ENCODE measurements around the gene CAMTA1.

Gene CAMTA1

GRCh38 chr1:7103361-7103782 lies 318.1 kb downstream of the CAMTA1 start:
- Histone ChIP-seq H3K4me1 (ENCODE audit: insufficient read depth, low read length) (no peaks in the 10 kb centered on the region), H3K27me3 (ENCODE audit: insufficient read depth, low read length) (no peaks in the 10 kb centered on the region), H3K27ac (ENCODE audit: low read length) (no peak overlapping the region), H3K9me3 (ENCODE audit: insufficient read depth, low read depth, low read length) (no peaks in the 10 kb centered on the region), H3K4me3 (ENCODE audit: low read length) (no peak overlapping the region), H3K36me3 (ENCODE audit: insufficient read depth, low read depth, low read length) (no peaks in the 10 kb centered on the region), H3K9ac (ENCODE audit: low read depth, low read length) (no peak overlapping the region)

DNA sequence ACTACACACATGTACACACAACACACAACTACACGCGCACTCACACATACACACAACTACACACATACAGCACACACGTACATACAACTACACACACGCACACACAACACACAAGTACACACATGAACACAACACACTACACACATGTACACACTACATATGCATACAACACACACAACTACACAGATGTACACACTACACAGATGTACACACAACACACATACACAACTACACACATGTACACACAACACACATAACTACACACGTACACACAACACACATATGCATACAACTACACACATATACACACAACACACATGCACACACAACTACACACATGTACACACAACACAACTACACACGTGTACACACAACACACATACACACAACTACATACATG lies 318.6 kb downstream of the CAMTA1 start:
- Histone ChIP-seq H3K4me3 (ENCODE audit: low read length) (no peak overlapping the region), H3K9ac (ENCODE audit: low read depth, low read length) (no peak overlapping the region), H3K4me1 (ENCODE audit: insufficient read depth, low read length) (no peaks in the 10 kb centered on the region), H3K9me3 (ENCODE audit: insufficient read depth, low read depth, low read length) (no peaks in the 10 kb centered on the region), H3K36me3 (ENCODE audit: insufficient read depth, low read depth, low read length) (no peaks in the 10 kb centered on the region), H3K27me3 (ENCODE audit: insufficient read depth, low read length) (no peaks in the 10 kb centered on the region), H3K27ac (ENCODE audit: low read length) (no peak overlapping the region)

GRCh38 chr1:7104339-7104738 lies 319.1 kb downstream of the CAMTA1 start:
- H3K9me3 ChIP-seq (ENCODE audit: insufficient read depth, low read depth, low read length): no peaks in the 10 kb centered on the region
- no peak overlapping the region for H3K4me3 ChIP-seq (ENCODE audit: low read length)
- H3K27me3 ChIP-seq (ENCODE audit: insufficient read depth, low read length): no peaks in the 10 kb centered on the region
- no peaks in the 10 kb centered on the region for H3K4me1 ChIP-seq (ENCODE audit: insufficient read depth, low read length)
- no peak overlapping the region for H3K27ac ChIP-seq (ENCODE audit: low read length)
- H3K9ac ChIP-seq (ENCODE audit: low read depth, low read length): no peak overlapping the region
- H3K36me3 ChIP-seq (ENCODE audit: insufficient read depth, low read depth, low read length): no peaks in the 10 kb centered on the region

DNA sequence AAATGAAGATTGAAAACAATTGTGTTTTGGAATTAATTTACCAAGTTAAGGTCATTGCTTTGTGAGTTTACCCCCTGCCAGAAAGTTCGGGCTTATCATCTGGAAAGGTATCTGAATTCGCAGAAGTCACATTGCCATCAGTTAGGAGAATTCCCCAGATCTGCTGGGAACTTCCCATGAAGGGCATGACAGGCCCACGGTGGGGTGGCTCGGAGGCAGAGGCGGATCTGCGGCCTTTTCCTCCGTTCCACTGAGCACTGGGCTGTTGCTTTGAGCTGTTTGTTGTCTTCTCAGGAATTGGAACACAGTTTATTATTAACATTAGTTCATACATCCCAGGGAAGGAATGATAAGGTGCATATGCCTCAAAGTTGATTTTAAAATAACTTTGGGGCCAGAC lies 320.0 kb downstream of the CAMTA1 start:
- H3K9ac ChIP-seq (ENCODE audit: low read depth, low read length): no peak overlapping the region
- no peaks in the 10 kb centered on the region for H3K4me1 ChIP-seq (ENCODE audit: insufficient read depth, low read length)
- no peaks in the 10 kb centered on the region for H3K36me3 ChIP-seq (ENCODE audit: insufficient read depth, low read depth, low read length)
- H3K27me3 ChIP-seq (ENCODE audit: insufficient read depth, low read length): no peaks in the 10 kb centered on the region
- no peak overlapping the region for H3K27ac ChIP-seq (ENCODE audit: low read length)
- H3K9me3 ChIP-seq (ENCODE audit: insufficient read depth, low read depth, low read length): no peaks in the 10 kb centered on the region
- no peak overlapping the region for H3K4me3 ChIP-seq (ENCODE audit: low read length)

- H3K4me1 ChIP-seq (ENCODE audit: insufficient read depth, low read length): no peaks in the 10 kb centered on the region
- H3K27me3 ChIP-seq (ENCODE audit: insufficient read depth, low read length): no peaks in the 10 kb centered on the region
- H3K9me3 ChIP-seq (ENCODE audit: insufficient read depth, low read depth, low read length): no peaks in the 10 kb centered on the region
- no peak overlapping the region for H3K27ac ChIP-seq (ENCODE audit: low read length)
- no peak overlapping the region for H3K9ac ChIP-seq (ENCODE audit: low read depth, low read length)
- no peaks in the 10 kb centered on the region for H3K36me3 ChIP-seq (ENCODE audit: insufficient read depth, low read depth, low read length)
- no peak overlapping the region for H3K4me3 ChIP-seq (ENCODE audit: low read length)
Measured at GRCh38 chr1:7106442-7107108, 321.3 kb downstream of the CAMTA1 start.

DNA sequence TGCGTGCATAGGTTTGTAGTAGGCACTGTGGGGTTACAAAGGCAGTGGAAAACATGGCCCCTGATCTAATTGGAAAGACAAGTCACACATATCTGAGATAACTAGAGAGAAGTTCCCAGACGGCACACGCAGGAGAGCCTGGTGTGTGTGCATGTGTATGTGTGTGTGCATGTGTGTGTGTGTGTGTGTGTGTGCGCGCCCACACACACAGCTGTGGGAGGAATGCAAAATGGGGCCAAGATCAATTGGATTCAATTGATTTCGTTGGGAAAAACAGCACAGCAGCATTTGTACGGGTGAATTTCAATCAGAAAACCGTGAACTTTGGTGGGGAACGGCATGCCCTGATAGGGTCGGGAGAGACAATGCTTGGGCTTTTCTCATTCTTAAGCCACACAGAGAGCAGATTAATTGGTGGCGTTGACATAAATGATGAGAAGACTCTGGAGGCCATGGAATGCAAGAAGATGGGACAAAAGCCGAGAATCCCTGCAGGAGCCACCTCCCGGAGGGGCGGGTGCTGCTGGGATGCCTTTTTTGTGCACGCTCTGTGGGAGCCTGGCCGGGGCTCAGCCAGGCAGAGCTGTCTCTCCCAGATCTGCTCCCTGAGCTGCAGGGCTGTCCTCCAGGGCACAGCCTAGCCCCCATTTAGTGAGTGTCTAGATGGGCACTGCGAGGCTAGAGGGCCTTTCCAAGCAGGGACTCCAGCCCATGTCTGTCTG lies 322.0 kb downstream of the CAMTA1 start:
- Histone ChIP-seq H3K9ac (ENCODE audit: low read depth, low read length) (no peak overlapping the region), H3K27me3 (ENCODE audit: insufficient read depth, low read length) (no peaks in the 10 kb centered on the region), H3K4me3 (ENCODE audit: low read length) (no peak overlapping the region), H3K9me3 (ENCODE audit: insufficient read depth, low read depth, low read length) (no peaks in the 10 kb centered on the region), H3K27ac (ENCODE audit: low read length) (no peak overlapping the region), H3K36me3 (ENCODE audit: insufficient read depth, low read depth, low read length) (no peaks in the 10 kb centered on the region), H3K4me1 (ENCODE audit: insufficient read depth, low read length) (no peaks in the 10 kb centered on the region)

GRCh38 chr1:7108251-7108650 lies 323.0 kb downstream of the CAMTA1 start:
- Histone ChIP-seq H3K4me3 (ENCODE audit: low read length) (no peak overlapping the region), H3K4me1 (ENCODE audit: insufficient read depth, low read length) (no peaks in the 10 kb centered on the region), H3K27me3 (ENCODE audit: insufficient read depth, low read length) (no peaks in the 10 kb centered on the region), H3K27ac (ENCODE audit: low read length) (no peak overlapping the region), H3K36me3 (ENCODE audit: insufficient read depth, low read depth, low read length) (no peaks in the 10 kb centered on the region), H3K9ac (ENCODE audit: low read depth, low read length) (no peak overlapping the region), H3K9me3 (ENCODE audit: insufficient read depth, low read depth, low read length) (no peaks in the 10 kb centered on the region)

DNA sequence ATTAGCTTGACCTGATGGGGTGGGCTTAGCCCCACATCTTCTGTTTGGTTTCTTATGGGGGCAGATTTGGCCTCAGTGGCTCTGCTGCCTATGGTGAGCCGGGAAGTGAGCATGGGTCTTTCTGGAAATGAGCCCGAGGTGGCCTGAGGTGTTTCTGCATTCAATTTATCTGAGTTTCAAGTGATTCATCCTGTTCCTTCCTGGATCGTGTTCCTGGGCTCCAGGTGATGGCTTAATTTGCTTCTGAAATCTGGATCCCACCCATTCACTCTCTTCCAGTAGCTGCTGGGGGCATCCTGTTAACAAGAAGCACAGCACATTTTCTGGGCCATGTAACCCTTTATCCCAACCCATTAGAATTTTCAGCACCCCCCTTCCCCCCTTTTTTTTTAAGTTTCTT lies 324.6 kb downstream of the CAMTA1 start:
- H3K27me3 ChIP-seq (ENCODE audit: insufficient read depth, low read length): no peaks in the 10 kb centered on the region

DNA sequence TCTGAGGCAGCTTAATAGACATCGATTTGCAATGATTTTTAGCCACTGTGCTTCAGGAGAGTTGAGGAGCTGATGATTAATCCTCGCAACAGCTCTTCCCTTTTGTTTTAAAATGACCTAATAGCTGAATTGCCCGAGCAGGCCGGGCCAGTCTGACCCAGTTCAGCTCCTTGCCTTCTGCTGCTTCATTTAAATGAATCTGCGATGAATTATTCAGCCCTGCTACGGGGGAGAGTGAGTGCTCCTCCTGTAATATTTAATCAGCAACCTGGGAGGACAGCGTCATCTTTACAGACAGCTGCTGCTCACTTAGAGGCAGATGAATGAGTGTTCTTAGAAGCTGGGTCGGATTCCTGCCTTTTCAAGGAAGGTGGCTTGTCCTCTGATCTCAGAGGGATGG lies 325.1 kb downstream of the CAMTA1 start:
- Histone ChIP-seq H3K9ac (ENCODE audit: low read depth, low read length) (no peak overlapping the region), H3K27me3 (ENCODE audit: insufficient read depth, low read length) (no peaks in the 10 kb centered on the region), H3K27ac (ENCODE audit: low read length) (no peak overlapping the region), H3K9me3 (ENCODE audit: insufficient read depth, low read depth, low read length) (no peaks in the 10 kb centered on the region), H3K36me3 (ENCODE audit: insufficient read depth, low read depth, low read length) (no peaks in the 10 kb centered on the region), H3K4me1 (ENCODE audit: insufficient read depth, low read length) (no peaks in the 10 kb centered on the region), H3K4me3 (ENCODE audit: low read length) (no peak overlapping the region)

More for the DNA sequence above, 324.6 kb downstream of the CAMTA1 start:
- Histone ChIP-seq H3K27ac (ENCODE audit: low read length) (no peak overlapping the region), H3K9ac (ENCODE audit: low read depth, low read length) (no peak overlapping the region), H3K4me3 (ENCODE audit: low read length) (no peak overlapping the region), H3K36me3 (ENCODE audit: insufficient read depth, low read depth, low read length) (no peaks in the 10 kb centered on the region), H3K4me1 (ENCODE audit: insufficient read depth, low read length) (no peaks in the 10 kb centered on the region), H3K9me3 (ENCODE audit: insufficient read depth, low read depth, low read length) (no peaks in the 10 kb centered on the region)

DNA sequence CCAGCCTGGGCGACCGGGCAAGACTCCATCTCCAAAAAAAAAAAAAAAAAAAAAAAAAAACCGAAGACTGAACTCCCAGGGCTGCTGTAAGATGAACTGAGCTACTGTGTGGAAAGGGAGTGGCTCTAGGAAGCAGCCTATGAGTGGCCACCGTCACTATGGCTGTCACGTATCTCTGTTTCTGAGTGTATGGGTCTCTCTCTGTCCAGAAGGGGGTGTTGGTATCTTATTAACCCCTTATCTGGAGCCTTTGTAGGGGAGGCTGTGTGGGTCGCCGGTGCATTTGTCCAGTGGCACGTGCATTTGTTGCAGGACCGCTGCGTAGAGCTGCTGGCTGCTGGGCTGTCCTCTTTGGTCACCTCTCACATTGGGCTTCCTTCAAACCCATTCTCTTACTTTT lies 326.6 kb downstream of the CAMTA1 start:
- no peaks in the 10 kb centered on the region for H3K4me1 ChIP-seq (ENCODE audit: insufficient read depth, low read length)

DNA sequence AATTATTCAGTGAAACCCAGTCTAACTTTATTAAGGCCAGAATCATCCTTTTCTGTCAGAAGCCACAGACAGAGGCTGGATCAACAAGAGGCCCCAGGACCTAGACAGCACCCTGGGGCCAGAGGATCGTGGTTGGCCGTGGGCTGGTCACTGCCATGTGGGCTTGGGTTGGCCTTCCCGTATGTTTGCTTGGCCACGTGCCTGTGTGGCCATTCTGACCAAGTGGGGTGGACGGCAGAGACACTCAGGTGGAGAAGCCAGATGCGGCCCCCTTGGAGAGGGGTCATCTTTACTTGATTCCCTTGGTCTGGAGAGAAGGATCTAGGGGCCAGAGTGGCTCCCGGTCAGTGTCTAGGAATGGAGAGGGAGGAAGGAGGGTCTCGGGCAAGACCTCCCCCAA lies 327.9 kb downstream of the CAMTA1 start:
- no peak overlapping the region for H3K9ac ChIP-seq (ENCODE audit: low read depth, low read length)
- no peaks in the 10 kb centered on the region for H3K27me3 ChIP-seq (ENCODE audit: insufficient read depth, low read length)
- no peak overlapping the region for H3K4me3 ChIP-seq (ENCODE audit: low read length)
- peaks cover 8% of the 10 kb centered on the region; the same call in 1 of the 2 replicates for H3K4me1 ChIP-seq (ENCODE audit: insufficient read depth, low read length)
- no peak overlapping the region for H3K27ac ChIP-seq (ENCODE audit: low read length)
- H3K9me3 ChIP-seq (ENCODE audit: insufficient read depth, low read depth, low read length): no peaks in the 10 kb centered on the region
- no peaks in the 10 kb centered on the region for H3K36me3 ChIP-seq (ENCODE audit: insufficient read depth, low read depth, low read length)

More for the DNA sequence above, 326.6 kb downstream of the CAMTA1 start:
- Histone ChIP-seq H3K9ac (ENCODE audit: low read depth, low read length) (no peak overlapping the region), H3K36me3 (ENCODE audit: insufficient read depth, low read depth, low read length) (no peaks in the 10 kb centered on the region), H3K27ac (ENCODE audit: low read length) (no peak overlapping the region), H3K9me3 (ENCODE audit: insufficient read depth, low read depth, low read length) (no peaks in the 10 kb centered on the region), H3K27me3 (ENCODE audit: insufficient read depth, low read length) (no peaks in the 10 kb centered on the region), H3K4me3 (ENCODE audit: low read length) (no peak overlapping the region)

DNA sequence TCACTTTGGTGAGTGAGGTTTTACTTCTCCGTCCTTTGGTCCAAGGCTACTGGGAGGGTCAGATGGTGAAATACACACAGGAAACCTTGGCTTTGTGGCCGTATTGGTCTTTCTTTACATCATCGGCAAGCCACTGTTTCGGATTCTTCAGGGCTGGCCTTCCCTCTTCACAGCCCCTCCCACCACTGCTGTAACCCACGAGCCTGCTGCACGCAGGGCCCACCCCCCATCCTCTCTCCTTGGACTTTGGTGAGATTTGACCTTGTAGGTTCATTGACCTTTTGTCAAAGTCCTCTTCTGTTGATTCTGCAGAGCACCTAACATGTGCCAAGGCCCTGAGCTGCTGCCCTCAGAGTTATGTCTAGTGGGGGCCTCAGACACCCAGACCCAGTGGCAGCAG lies 328.6 kb downstream of the CAMTA1 start:
- no peaks in the 10 kb centered on the region for H3K36me3 ChIP-seq (ENCODE audit: insufficient read depth, low read depth, low read length)

More for the DNA sequence above, 328.6 kb downstream of the CAMTA1 start:
- Histone ChIP-seq H3K27ac (ENCODE audit: low read length) (no peak overlapping the region), H3K27me3 (ENCODE audit: insufficient read depth, low read length) (no peaks in the 10 kb centered on the region), H3K9me3 (ENCODE audit: insufficient read depth, low read depth, low read length) (no peaks in the 10 kb centered on the region), H3K4me3 (ENCODE audit: low read length) (no peak overlapping the region), H3K9ac (ENCODE audit: low read depth, low read length) (no peak overlapping the region), H3K4me1 (ENCODE audit: insufficient read depth, low read length) (peaks cover 11% of the 10 kb centered on the region; the same call in 1 of the 2 replicates)
